GM18526 (cell line): Measurements from ENCODE around the gene ENTPD7.

Experiments used
- POLR2A ChIP-seq: IDR thresholded peaks from 3 replicates; pipeline ENCODE4 v1.6.1; 2011; ENCODE audit not compliant: insufficient read length; ENCODE audit errors: extremely low read depth

The ENTPD7 gene

GRCh38 chr10:99630433-99630832 lies 28.9 kb upstream of the ENTPD7 start:
- no peak for TF ChIP-seq POLR2A

GRCh38 chr10:99630991-99631390 lies 28.3 kb upstream of the ENTPD7 start:
- no peak for TF ChIP-seq POLR2A

GRCh38 chr10:99631496-99631895 lies 27.8 kb upstream of the ENTPD7 start:
- TF ChIP-seq POLR2A: no peak

DNA sequence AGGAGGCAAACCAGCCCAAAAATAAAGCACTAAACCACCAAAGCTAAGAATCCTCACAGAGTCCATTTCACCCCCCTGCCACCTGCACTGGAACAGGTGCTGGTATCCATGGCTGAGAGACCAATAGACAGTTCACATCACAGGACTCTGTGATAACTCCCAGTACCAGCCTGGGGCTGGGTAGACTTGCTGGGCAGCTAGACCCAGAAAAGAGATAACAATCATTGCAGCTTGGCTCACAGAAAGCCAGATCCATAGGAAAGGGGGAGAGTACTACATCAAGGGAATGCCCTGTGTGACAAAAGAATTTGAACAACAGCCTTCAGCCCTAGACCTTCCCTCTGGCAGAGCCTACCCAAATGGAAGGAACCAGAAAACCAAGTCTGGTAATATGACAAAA lies 25.5 kb upstream of the ENTPD7 start:
- TF ChIP-seq POLR2A: no peak

DNA sequence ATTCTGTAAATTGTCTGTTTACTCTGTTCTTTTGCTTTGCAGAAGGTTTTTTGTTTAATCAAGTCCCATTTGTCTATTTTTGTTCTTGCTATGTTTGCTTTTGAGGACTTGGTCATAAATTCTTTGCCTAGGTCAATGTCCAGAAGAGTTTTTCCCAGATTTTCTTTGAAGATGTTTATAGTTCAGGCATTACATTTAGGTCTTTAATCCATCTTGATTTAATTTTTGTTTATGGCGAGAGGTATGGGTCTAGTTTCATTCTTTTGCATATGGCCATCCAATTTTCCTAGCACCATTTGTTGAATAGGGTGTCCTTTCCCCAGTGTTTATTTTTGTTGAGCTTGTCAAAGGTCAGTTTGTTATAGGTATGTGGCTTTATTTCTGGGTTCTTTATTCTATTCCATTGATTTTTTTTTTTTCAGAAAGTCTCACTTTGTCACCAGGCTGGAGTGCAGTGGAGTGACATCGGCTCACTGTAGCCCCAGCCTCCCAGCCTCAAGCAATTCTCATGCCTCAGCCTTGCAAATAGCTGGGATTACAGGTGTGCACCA lies 11.6 kb upstream of the ENTPD7 start:
- TF ChIP-seq POLR2A: no peak

GRCh38 chr10:99648717-99649116 lies 10.6 kb upstream of the ENTPD7 start:
- TF ChIP-seq POLR2A: no peak

DNA sequence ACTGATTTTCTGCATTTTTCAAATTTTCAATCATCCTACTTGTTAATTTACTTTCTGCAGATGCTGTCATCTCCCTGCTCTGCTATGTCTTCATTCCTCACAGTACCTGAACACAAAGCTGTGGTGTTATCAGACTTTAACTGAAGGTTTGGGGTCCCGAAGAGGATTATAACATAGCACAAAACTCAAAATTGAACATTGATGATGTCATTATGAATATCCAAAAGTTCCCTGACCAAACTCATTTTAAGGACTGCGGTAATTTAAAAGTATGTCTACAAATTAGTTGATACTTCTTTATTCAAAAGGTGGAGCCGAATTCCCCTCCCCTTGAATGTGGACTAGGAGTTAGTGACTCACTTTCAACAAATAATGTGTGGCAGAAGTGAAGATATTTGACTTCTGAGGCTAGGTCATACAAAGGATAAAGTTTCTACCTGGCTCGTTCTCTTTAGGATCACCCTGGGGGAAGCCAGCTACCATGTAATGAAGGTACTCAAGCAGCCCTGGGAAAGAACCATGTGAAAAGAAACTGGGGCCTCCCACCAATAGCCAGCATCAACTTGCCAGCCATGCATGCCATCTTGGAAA lies 6.4 kb upstream of the ENTPD7 start:
- no peak for TF ChIP-seq POLR2A

- no peak for TF ChIP-seq POLR2A
Measured at GRCh38 chr10:99654390-99655175, 4.7 kb upstream of the ENTPD7 start.

DNA sequence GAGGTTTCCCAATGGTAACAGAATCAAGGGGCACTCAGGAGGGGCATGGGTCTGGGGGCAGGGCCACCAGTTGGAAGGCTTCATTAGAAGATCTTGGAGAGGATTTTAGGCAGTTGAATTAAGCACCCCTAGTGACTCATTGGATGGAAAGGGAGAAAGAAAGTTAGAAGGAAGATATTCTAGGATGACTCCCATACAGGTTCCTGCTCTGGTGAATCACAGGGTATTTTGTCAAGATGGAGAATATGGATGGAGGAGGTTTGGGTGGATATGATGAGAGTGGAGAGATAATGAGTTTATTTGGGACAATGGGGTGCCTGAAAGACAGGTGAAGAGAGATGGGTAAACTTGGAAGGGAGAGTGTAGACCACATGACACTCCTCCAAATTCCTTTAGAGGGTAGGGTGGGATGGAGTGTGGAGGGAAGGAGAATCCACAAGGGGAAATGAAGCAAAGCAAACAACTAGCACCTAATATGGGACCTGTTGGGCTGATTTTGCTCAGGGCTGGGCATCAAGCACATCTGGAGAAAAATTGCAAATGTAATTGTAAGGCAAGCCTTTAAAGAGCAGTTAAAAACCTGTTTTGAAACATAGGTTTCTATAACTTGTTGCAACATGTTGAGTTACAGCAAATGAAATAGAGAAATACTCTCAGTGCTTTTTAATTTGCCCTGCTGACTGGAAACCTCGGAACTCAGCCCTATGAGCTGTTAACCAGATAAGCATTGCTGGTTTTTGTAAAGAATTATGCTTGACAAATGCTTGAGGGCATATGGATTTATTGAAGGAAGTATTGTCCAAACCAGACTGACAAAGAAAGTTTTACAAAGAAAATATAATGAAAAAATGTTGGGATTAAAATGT lies 2.9 kb upstream of the ENTPD7 start:
- no peak for TF ChIP-seq POLR2A

- TF ChIP-seq POLR2A: no peak
Measured at GRCh38 chr10:99658622-99659030, 683 bp upstream of the ENTPD7 start.

GRCh38 chr10:99659868-99660366 lies 608 bp downstream of the ENTPD7 start:
- TF ChIP-seq POLR2A: no peak

DNA sequence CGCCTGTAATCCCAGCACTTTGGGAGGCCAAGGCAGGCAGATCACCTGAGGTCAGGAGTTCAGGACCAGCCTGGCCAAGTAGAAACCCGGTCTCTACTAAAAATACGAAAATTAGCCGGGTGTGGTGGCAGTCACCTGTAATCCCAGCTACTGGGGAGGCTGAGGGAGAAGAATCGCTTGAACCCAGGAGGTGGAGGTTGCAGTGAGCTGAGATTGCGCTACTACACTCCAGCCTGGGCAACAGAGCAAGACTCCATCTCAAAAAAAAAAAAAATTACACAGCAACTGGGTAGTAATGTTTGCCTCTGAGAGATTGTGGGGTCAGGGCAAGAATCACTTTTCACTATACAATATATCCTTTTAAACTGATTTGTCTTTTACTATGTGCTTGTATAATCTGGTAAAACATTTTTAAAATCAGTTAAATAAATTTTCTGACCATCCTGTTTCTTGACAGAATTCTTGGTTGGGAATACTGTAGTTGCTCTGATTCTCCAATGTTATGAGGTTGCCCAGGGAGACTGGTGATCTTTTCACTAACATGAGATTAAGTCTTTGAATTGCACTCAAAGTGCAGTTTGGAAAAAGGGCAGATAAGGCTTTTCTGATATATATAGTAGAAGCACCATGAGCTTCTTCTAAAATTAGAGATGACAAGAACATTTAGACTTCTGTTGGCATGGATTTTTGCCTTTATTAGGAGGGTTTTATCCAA lies 1.5 kb downstream of the ENTPD7 start:
- TF ChIP-seq POLR2A: no peak

- TF ChIP-seq POLR2A: no peak
Measured at GRCh38 chr10:99661377-99661763, 2.1 kb downstream of the ENTPD7 start.

DNA sequence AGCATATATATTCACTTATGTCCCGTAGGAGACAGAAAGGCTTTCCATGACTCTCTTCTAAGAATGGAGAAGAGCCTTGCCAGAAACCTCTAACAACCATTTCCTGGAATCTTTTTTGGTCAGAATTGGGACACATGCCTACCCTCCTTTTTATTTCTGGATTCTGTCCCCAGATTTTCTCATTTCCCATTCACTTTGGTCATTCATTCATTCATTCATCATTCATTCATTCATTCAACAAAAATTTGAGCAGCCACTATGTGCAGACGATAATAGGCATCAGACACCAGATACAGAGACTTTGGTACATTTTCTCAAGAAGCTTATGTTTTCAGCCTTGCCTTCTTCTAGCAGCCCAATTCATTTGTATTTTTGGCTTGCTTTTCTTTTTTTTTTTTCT lies 6.0 kb downstream of the ENTPD7 start:
- TF ChIP-seq POLR2A: no peak
